Measurements from ENCODE around the gene ZSCAN1. TPM values are rescaled to one million over a fixed set of nuclear protein-coding genes. Genes with fewer than 3 reads are reported as not detected.

Gene ZSCAN1
- total RNA-seq, 1 donor from 2014 or later, result 3.5 TPM

GRCh38 chr19:58056861-58057260 lies 23.0 kb downstream of the ZSCAN1 start:
- H3K9me3 Mint-ChIP-seq, result peaks cover 36% of the 10 kb centered on the region
- H3K4me1 Mint-ChIP-seq, result peaks cover 3% of the 10 kb centered on the region
- TF ChIP-seq CTCF (IDR thresholded peaks at IDR 0.05; ENCODE audit: unreplicated experiment), result no peak
- H3K27ac Mint-ChIP-seq, result no peak overlapping the region
- H3K27me3 Mint-ChIP-seq (ENCODE audit: low read depth), result no peaks in the 10 kb centered on the region
- DNase-seq (ENCODE audit: low spot score in 2 of 2, unreplicated experiment in 2 of 2), result no peak
- H3K36me3 Mint-ChIP-seq, result peaks cover 25% of the 10 kb centered on the region
- no peak overlapping the region for H3K4me3 Mint-ChIP-seq

- Mint-ChIP-seq H3K9me3 (peaks cover 42% of the 10 kb centered on the region), H3K4me1 (peaks cover 3% of the 10 kb centered on the region), H3K27ac (peak overlapping the region; percentile 73), H3K4me3 (peak overlapping the region; percentile 75), H3K36me3 (peaks cover 37% of the 10 kb centered on the region), H3K27me3 (ENCODE audit: low read depth) (no peaks in the 10 kb centered on the region)
- TF ChIP-seq CTCF (IDR thresholded peaks at IDR 0.05; ENCODE audit: unreplicated experiment), result no peak
- DNase-seq (ENCODE audit: low spot score in 2 of 2, unreplicated experiment in 2 of 2), result no peak
Measured at GRCh38 chr19:58058467-58058866, 24.6 kb downstream of the ZSCAN1 start.

GRCh38 chr19:58059003-58059670 lies 25.3 kb downstream of the ZSCAN1 start, which contains the start of gene ZNF135:
Gene ZNF135 (plus strand): TSS chr19:58059282. CDS start chr19:58060003, 721 bp downstream.
- peaks cover 3% of the 10 kb centered on the region for H3K4me1 Mint-ChIP-seq
- H3K27me3 Mint-ChIP-seq (ENCODE audit: low read depth), result no peaks in the 10 kb centered on the region
- H3K9me3 Mint-ChIP-seq, result peaks cover 48% of the 10 kb centered on the region
- TF ChIP-seq CTCF (IDR thresholded peaks at IDR 0.05; ENCODE audit: unreplicated experiment), result no peak
- DNase-seq (ENCODE audit: low spot score in 2 of 2, unreplicated experiment in 2 of 2), result peak; percentile 60 to 71
- H3K27ac Mint-ChIP-seq, result peak within 1 kb of the TSS; percentile 73
- H3K36me3 Mint-ChIP-seq, result peaks cover 44% of the 10 kb centered on the region
- H3K4me3 Mint-ChIP-seq, result peak within 1 kb of the TSS; percentile 75

GRCh38 chr19:58059671-58060078 lies 25.9 kb downstream of the ZSCAN1 start:
- DNase-seq (ENCODE audit: low spot score in 2 of 2, unreplicated experiment in 2 of 2), result no peak
- peaks cover 3% of the 10 kb centered on the region for H3K4me1 Mint-ChIP-seq
- H3K36me3 Mint-ChIP-seq, result peaks cover 44% of the 10 kb centered on the region
- H3K27ac Mint-ChIP-seq, result no peak overlapping the region
- peak overlapping the region; percentile 75 for H3K4me3 Mint-ChIP-seq
- peaks cover 47% of the 10 kb centered on the region for H3K9me3 Mint-ChIP-seq
- no peaks in the 10 kb centered on the region for H3K27me3 Mint-ChIP-seq (ENCODE audit: low read depth)
- no peak for TF ChIP-seq CTCF (IDR thresholded peaks at IDR 0.05; ENCODE audit: unreplicated experiment)

GRCh38 chr19:58060231-58060630 lies 26.4 kb downstream of the ZSCAN1 start:
- TF ChIP-seq CTCF (IDR thresholded peaks at IDR 0.05; ENCODE audit: unreplicated experiment), result no peak
- Mint-ChIP-seq H3K27ac (no peak overlapping the region), H3K27me3 (ENCODE audit: low read depth) (no peaks in the 10 kb centered on the region), H3K4me3 (peak overlapping the region; percentile 52), H3K9me3 (peaks cover 49% of the 10 kb centered on the region), H3K4me1 (peaks cover 3% of the 10 kb centered on the region), H3K36me3 (peaks cover 48% of the 10 kb centered on the region)
- DNase-seq (ENCODE audit: low spot score in 2 of 2, unreplicated experiment in 2 of 2), result no peak

All from mesothelial cell of epicardium (in vitro differentiated cells).